HCT116 (cell line): ENCODE measurements around the gene NCF2. TPM values are rescaled to one million over a fixed set of nuclear protein-coding genes. Genes with fewer than 3 reads are reported as not detected.

Source experiments
- CTCF ChIP-seq, 3 experiments: fragments of 200-600 bp in 1 of 3; sonication (generic) in 1 of 3; IDR thresholded peaks in 2 of 3; conservative IDR thresholded peaks in 1 of 3; 2 replicates each; pipeline ENCODE4 v1.5.1; 2012 to 2017; ENCODE audit warnings: low read depth in 2 of 3, low read length in 2 of 3, antibody characterized with exemption in 1 of 3, borderline replicate concordance in 1 of 3, control low read depth in 1 of 3, mild to moderate bottlenecking in 1 of 3, mixed read lengths in 1 of 3, mixed run types in 1 of 3, moderate library complexity in 1 of 3; ENCODE audit not compliant: insufficient read depth in 1 of 3
- FOSL1 ChIP-seq: IDR thresholded peaks from 2 replicates; pipeline ENCODE4 v1.6.1; 2012; ENCODE audit warnings: low read depth
- POLR2AphosphoS5 ChIP-seq: IDR thresholded peaks from 2 replicates; pipeline ENCODE4 v1.6.1; 2011; ENCODE audit warnings: mild to moderate bottlenecking, low read depth, low read length, moderate library complexity
- RAD21 ChIP-seq: IDR thresholded peaks from 2 replicates; pipeline ENCODE4 v1.6.1; 2012; ENCODE audit warnings: low read depth, mild to moderate bottlenecking
- SRF ChIP-seq: IDR thresholded peaks from 2 replicates; pipeline ENCODE4 v1.6.1; 2012; ENCODE audit warnings: low read depth
- YY1 ChIP-seq: IDR thresholded peaks from 2 replicates; pipeline ENCODE4 v1.6.1; 2011; ENCODE audit warnings: low read length, low read depth, moderate library complexity, mild to moderate bottlenecking; ENCODE audit not compliant: insufficient replicate concordance; ENCODE audit errors: extremely low read depth
- ZBTB33 ChIP-seq: IDR thresholded peaks from 2 replicates; pipeline ENCODE4 v1.6.1; 2011; ENCODE audit warnings: mild to moderate bottlenecking, low read length, moderate library complexity; ENCODE audit not compliant: insufficient replicate concordance; ENCODE audit errors: extremely low read depth
- ZFX ChIP-seq: fragments of 450-650 bp; IDR thresholded peaks from 2 replicates; pipeline ENCODE4 v1.6.1; 2017
- ZNF274 ChIP-seq: fragments of 200-500 bp; sonication (Bioruptor generic); IDR thresholded peaks from 2 replicates; pipeline ENCODE4 v1.6.1; 2014; ENCODE audit warnings: mild to moderate bottlenecking, low read depth, low read length, inconsistent platforms
- total RNA-seq: library from RNA; stranded (reverse); gene quantifications from one replicate; pipeline ENCODE4 v1.2.1, GENCODE V29; 2021; ENCODE audit not compliant: unreplicated experiment

NCF2 gene
- total RNA-seq, 1 experiment from 2014 or later: 0.25 TPM

DNA sequence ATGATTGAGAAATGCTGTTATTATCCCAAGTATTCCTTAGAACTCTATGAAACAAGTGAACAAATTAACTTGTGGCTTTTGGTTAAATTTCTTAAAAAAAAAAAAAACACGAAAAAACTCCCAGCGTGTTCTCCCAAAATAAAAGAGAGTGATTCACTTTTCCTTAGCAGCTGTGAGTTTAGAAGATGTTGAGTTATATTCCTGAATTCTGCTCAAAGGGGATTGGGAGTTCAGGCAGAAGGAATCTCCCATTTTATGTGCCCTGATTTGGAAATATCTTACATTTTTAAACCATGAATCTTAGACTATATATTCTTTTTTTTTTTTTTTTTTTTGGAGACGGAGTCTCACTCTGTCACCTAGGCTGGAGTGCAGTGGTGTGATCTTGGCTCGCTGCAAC, 83.7 kb downstream of the NCF2 start (continued):
- TF ChIP-seq CTCF (IDR thresholded peaks at IDR 0.05 in 2 of 3, conservative IDR thresholded peaks at IDR 0.05 in 1 of 3; ENCODE audit: borderline replicate concordance in 1 of 3, insufficient read depth in 1 of 3, low read depth in 2 of 3, low read length in 2 of 3): no peak
- TF ChIP-seq SRF: no peak
- TF ChIP-seq RAD21: no peak
- no peak for TF ChIP-seq FOSL1
- TF ChIP-seq POLR2AphosphoS5: no peak
- no peak for TF ChIP-seq ZFX
- TF ChIP-seq ZBTB33: no peak
- TF ChIP-seq YY1: no peak
- no peak for TF ChIP-seq ZNF274
- TF ChIP-seq, all 23 proteins: peak for 0

Other genes with a start within 250 kb of the NCF2 start
- gene NMNAT2, start 172.1 kb downstream of the NCF2 start, total RNA-seq: not detected
- gene SMG7, start 118.0 kb downstream of the NCF2 start, total RNA-seq: 54.1 TPM
- gene ARPC5, start 45.3 kb upstream of the NCF2 start, total RNA-seq: 71.5 TPM
- gene APOBEC4, start 62.9 kb upstream of the NCF2 start, total RNA-seq: not detected
- gene RGL1, start 214.7 kb upstream of the NCF2 start, total RNA-seq: 1.3 TPM